Dedifferentiated amniotic fluid mesenchymal stem cell (primary cell): ENCODE data around the gene PRSS36.
A peak's percentile ranks its signal among the peaks of the same experiment; 100 is the strongest.
"Not testable (repeated sequence)": the region's sequence is repeated elsewhere in the genome, so short reads cannot be mapped to it uniquely, and the experiment has no call there.

Experiments
- DNase-seq: peaks from one replicate; pipeline ENCODE4 v3.0.0-alpha.2; 2016; ENCODE audit errors: extremely low spot score

PRSS36 gene

GRCh38 chr16:31100876-31101641 lies 48.8 kb downstream of the PRSS36 start:
- not testable (repeated sequence) for DNase-seq

DNA sequence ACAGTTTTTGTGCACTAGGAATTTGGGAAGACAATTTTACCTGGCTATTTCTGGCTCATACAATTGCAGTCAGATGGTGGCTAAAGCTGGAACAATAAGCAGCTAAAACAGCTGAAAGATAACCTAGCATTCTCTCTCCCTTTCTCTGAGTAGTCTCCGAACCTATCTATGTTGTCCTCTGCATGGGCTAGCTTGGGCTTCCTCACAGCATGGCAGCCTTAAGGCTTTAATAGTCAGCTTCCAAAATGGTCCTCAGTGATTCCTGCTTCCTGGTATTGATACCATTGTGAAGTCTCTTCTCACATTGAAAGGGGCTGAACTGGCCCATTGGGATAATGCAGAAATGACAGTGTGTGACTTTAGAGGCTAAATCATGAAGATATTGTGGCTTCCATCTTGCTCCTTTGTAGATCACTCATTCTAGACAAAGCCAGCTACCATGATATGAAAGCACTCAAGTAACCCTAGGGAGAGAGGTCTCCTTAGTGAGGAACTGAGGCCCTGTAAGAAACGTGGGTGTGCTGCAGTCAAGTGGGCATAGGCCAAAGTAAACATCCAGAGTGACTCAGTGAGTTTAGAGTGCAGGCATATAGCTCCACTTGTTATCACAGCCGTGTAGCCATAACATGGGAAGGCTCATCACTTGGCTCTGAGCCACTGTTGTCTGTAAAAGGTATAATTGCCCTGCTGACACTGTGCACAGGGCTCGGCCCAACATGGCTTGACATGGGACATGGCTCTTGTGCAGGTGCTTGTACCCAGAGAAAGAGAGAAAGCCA lies 49.8 kb downstream of the PRSS36 start:
- DNase-seq, result no peak

DNA sequence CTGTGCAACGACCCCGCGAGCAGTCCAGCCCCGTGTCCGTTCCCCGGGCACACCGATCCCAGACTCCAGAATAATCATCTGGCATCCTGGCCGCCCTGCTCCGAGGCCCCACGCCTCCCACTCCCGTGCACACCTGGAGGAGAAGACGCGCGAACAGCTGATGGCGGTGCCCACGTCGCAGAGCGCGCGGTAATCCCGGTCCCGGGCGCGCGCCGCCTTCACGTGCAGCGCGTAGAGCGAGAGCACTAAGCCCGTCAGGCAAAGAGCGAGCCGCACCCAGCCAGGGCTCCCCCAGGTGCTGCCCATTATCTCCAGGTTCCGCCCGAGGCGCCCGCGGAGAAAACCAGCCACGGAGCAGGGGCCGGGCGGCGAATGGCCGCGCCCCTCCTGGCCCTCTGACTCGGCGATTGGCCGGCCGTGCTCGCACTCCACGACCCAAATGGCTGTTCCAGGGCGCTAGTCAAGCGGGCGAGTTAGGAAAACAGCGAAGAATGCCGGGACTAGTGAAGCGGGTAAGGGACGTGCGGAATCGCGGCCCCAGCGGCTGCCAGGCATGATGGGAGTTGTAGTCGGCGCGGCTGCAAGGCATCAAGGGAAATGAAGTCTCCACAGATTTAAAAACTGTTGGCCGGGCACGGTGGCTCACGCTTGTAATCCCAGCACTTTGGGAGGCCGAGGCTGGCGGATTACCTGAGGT lies 55.3 kb downstream of the PRSS36 start, which contains the start of gene VKORC1:
TSS of gene VKORC1 (minus strand) at position 374 of the 697 bp plus-strand sequence. CDS start at position 306, 68 bp downstream.
- peak; percentile 98 for DNase-seq

- DNase-seq, result no peak
Observed at GRCh38 chr16:31094088-31094423, 55.8 kb downstream of the PRSS36 start.

GRCh38 chr16:31093132-31093703 lies 56.6 kb downstream of the PRSS36 start:
- no peak for DNase-seq

- DNase-seq, result no peak
Observed at GRCh38 chr16:31092330-31092729, 57.5 kb downstream of the PRSS36 start.

DNA sequence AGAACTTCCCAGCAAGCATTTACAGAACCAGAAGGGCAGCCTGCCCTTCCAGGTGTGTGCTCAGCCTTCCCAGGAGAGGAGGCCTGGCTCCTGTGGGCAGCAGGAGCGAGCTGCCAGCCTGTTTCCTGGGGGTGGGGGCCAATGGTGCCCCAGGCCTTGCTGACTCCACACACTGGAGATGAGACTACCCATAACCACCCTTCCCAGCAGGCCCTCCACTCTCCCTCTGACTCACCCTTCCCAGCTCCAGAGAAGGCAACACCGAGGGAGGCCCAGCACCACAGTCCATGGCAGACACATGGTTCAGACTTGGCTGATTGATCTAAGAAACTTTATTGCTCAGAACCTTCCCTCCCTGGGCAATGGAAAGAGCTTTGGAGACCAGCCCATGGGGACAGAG lies 59.3 kb downstream of the PRSS36 start:
- DNase-seq, result no peak

DNA sequence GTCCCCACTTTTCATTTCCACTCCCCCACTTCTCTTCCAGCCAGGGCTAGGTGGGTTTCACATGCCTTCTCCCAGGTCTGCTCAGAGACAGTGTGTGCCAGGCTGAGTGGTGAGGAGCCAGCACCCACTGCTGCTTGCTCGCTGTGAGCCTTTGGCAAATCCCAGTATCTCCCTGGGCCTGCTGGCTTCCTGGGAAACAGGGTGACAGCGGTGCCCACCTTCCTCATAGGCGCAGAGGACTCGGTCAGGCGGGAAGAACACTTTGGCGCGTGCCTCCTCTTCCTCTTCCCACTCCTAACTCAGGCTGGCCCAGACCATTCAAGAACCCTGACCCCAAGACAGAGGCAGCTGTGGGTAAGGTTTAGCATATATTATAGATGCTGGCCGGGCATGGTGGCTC lies 60.7 kb downstream of the PRSS36 start:
- DNase-seq, result no peak
